Astrocyte of the cerebellum (primary cell): ENCODE measurements around the gene ST6GALNAC2.
"Not testable (repeated sequence)": the region's sequence is repeated elsewhere in the genome, so short reads cannot be mapped to it uniquely, and the experiment has no call there.

Experiments used
- DNase-seq: peaks from one replicate; pipeline ENCODE4 v3.0.0-alpha.2; 2011; ENCODE audit warnings: low read depth
- H3K4me3 ChIP-seq: 2 replicates; pipeline ENCODE4 v1.5.1; 2011; ENCODE audit warnings: mild to moderate bottlenecking, low read depth, low read length, moderate library complexity
- CTCF ChIP-seq: IDR thresholded peaks from 2 replicates; pipeline ENCODE4 v1.5.1; 2012; ENCODE audit warnings: low read length, low read depth, moderate library complexity, mild to moderate bottlenecking; ENCODE audit errors: missing control alignments
- in situ Hi-C: cut with HindIII; loops from 2 replicates; pipeline ENCODE4 v1.10.0; 2017; ENCODE audit warnings: low sequenced_read_pairs

The ST6GALNAC2 gene

GRCh38 chr17:76529224-76530094, 56.2 kb downstream of the ST6GALNAC2 start:
- no peak for TF ChIP-seq CTCF
- H3K4me3 ChIP-seq, result no peak overlapping the region

GRCh38 chr17:76528528-76529223, 57.0 kb downstream of the ST6GALNAC2 start:
- in situ Hi-C loops, result no loop called here
- TF ChIP-seq CTCF, result no peak
- no peak overlapping the region for H3K4me3 ChIP-seq

More at GRCh38 chr17:76529224-76530094, 56.2 kb downstream of the ST6GALNAC2 start:
- in situ Hi-C loops, result no loop called here
- DNase-seq, result no peak

GRCh38 chr17:76528156-76528527, 57.5 kb downstream of the ST6GALNAC2 start:
- in situ Hi-C loops, result no loop called here
- no peak for DNase-seq
- H3K4me3 ChIP-seq, result no peak overlapping the region
- no peak for TF ChIP-seq CTCF

More at GRCh38 chr17:76528528-76529223, 57.0 kb downstream of the ST6GALNAC2 start:
- no peak for DNase-seq

GRCh38 chr17:76527430-76528111, 58.1 kb downstream of the ST6GALNAC2 start:
- no peak overlapping the region for H3K4me3 ChIP-seq
- TF ChIP-seq CTCF, result peak; percentile 11
- peak; percentile 57 for DNase-seq
- in situ Hi-C loops, result no loop called here

- DNase-seq, in situ Hi-C loops, H3K4me3 ChIP-seq: not testable (repeated sequence)
Observed at GRCh38 chr17:76527016-76527415, 58.6 kb downstream of the ST6GALNAC2 start.

GRCh38 chr17:76525513-76525833, 60.2 kb downstream of the ST6GALNAC2 start:
- H3K4me3 ChIP-seq, DNase-seq, in situ Hi-C loops: not testable (repeated sequence)

- TF ChIP-seq CTCF, result no peak
- H3K4me3 ChIP-seq, result no peak overlapping the region
- in situ Hi-C loops, result no loop called here
- no peak for DNase-seq
Observed at GRCh38 chr17:76524598-76525512, 60.8 kb downstream of the ST6GALNAC2 start.
